Right renal pelvis (tissue), 4 donors: ENCODE measurements around the gene HLA-DMA. TPM values are rescaled to one million over a fixed set of nuclear protein-coding genes. Genes with fewer than 3 reads are reported as not detected.

Experiments
- DNase-seq, 4 donors: peaks; one replicate each; pipeline ENCODE4 v3.0.0-alpha.2; 2013; ENCODE audit warnings: low read depth in 4 of 4, low spot score in 3 of 4, missing footprints in 1 of 4
- polyA plus RNA-seq, 4 donors: library from polyadenylated mRNA; unstranded; fragments of 120-200 nt; gene quantifications; one replicate each; pipeline ENCODE4 v1.2.1, GENCODE V29; 2013; ENCODE audit not compliant: insufficient read length in 4 of 4

The HLA-DMA gene
- polyA plus RNA-seq, 4 donors: 15.9 to 19.1 (median 17.2) TPM

DNA sequence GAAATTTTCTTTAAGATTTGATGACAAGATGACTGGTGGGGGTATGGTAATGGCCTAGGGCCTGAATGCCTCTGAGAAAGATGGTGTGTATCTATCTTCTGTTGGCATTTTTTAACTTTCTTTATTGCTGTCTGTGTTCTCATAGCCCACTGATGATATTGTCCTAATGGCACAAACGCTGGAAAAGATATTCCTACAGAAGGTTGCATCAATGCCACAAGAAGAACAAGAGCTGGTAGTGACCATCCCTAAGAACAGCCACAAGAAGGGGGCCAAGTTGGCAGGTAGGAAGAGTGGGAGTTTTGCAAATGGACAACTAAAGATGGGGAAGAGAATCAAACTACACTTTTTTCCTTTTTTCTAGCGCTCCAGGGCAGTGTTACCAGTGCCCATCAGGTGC lies 23.0 kb upstream of the HLA-DMA start:
- DNase-seq: no peak

DNA sequence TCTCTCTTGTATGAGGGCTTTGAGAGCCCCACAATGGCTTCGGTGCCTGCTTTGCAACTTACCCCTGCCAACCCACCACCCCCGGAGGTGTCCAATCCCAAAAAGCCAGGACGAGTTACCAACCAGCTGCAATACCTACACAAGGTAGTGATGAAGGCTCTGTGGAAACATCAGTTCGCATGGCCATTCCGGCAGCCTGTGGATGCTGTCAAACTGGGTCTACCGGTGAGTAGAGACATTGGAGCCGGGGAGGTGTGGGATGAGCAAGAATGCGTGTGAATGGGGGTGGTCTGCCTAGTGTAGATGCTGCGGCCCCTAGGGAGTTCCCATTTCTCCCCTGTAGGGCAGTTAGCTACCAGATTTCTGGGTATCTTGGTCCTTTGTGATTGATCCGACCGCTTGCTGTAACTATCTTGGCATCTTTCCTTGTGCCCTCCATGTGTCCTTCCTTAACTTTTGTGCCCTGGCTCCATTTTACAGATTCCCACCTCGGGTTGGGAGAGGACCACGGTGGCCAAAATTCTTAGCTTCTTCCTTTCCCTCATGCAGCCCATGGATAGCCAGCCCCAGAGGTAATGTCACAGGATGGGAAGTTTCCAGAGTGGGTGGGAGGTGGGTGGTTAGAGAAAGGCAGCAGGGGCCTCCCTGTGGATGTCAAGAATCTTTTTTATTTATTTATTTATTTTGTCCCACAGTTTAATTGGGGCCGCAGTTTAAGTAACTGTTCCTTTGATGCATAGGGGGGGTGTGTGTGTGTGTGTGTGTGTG lies 21.8 kb upstream of the HLA-DMA start:
- DNase-seq: no peak

DNA sequence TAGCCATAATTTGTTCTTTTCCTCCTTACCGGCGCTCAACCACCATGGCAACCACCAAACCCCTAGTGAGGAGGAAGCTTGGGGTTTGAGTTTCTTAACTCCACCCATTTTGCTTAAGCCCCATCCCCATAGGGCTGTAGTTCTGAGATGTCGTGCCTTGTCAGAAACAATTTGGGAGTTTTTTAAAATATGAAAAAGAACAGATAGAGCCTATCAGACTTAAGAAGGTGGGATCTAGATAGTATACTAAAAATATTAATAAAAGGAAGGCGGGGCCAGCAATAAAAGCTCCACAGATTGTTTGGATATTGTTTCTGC lies 21.1 kb upstream of the HLA-DMA start:
- DNase-seq: no peak

DNA sequence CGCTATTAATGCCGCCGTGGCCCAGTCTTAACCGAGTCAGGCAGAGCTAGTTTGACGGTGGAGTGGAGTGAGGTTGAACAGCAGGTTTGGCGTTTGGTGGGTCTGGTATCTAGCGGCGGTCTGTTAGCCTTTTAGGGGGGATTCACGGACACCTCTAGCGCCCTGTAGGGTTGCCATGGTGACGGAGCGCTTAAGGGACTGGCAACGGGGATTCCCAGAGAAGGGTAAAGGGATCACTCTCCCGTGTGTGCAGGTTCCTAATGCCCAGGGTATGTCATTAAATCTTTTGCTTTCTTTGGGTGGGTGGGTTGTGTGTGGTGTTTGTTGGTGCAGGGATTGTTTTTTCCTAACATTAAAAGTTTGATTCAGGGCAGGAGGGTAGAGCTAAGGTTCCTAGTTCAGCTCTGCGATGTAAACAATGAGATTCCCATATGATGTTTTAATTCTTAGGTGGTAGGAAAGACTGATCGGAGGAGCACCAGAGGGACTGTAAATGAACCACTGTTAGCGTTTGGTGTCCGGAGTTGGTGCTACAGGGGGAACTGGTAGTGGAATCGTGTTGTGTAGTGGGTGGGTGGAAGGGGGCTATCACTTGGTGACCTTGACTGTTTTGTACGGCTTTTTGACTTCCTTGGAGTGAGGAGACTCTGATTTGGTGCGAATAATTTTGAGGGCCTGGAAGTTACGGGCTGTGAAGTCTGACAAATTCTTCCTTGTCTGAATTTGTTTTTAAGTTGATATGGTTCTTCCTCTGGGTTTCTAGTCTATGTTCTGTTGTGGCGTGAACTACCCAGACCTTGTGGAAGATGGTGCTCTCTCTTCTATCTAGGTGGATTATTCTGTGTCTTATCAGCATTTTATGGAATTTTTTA lies 20.5 kb upstream of the HLA-DMA start:
- DNase-seq: peak in 1 of 4 donors; percentile 37

DNA sequence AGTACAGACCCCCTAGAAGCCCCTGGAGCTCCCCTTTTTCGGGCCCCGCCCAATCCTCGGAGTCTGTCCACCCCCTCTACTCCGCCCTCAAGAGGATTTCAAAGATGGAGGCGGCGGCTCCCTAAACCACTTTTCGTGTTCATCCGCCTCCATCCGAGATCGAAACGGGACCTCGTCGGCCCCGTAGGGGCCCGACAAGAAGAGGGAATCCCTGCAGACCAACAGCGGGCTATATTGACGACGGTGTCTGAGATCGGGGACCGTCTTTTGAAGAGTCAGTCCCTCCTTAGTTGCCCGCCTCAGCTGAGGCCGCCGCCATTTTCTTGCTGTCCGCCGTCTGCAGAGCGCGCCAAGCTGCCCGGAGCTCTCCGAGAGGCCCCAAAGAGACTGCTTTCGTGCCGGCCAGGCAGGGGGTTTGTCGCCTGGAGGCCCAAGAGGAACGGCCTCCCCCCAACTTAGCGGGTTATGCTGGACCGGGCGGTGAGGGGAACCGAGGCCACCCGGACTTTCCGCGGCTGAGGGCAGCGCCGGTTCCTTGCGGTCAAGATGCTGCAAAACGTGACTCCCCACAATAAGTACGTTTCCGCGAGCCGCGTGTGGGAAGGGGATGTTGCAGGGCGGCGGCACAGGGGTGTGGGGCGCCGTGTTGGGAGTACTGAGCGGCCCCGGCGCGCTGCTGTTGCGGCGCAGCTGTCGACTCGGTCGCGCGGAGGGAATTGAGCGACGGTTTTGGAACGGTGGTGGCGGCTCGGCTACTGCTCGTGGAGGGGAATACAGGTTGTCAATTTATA lies 19.7 kb upstream of the HLA-DMA start:
- DNase-seq: no peak

DNA sequence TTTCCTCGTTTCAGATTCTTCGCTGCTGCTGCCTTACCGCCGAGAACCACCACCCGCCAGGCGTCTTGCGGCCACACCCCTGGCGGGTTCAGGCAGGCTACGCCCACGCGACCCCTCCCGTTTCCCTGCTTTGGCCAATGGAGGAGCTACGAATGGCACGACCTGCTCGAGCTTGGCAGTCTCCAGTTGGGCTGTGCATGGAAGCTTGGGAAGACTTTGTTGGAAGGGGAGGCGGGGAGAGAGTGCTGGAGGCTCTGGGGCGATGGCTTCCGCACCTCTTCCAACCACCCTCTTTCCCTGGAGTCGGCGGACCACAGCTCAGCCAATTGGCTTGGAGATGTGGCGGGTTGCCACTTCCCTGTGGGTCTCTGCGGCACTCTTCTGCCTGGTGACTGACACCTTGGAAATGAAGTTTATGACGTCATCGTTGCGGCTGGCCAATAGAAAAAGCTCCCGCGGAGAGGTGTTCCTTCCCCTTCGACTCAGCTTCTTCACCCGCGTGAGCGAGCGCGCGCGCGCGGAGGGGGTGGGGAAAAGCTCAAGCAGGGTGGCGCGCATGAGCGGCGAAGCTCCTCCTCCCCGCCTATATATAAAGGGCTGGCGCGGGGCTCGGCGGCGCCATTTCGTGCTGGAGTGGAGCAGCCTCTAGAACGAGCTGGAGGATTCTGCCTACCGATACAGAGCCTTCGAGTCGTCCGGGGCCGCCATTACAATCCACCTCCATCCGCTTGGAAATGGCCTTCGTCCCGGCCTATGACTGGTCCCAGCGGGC lies 18.9 kb upstream of the HLA-DMA start:
- peak; percentile 99 to 100 (median 100) for DNase-seq

DNA sequence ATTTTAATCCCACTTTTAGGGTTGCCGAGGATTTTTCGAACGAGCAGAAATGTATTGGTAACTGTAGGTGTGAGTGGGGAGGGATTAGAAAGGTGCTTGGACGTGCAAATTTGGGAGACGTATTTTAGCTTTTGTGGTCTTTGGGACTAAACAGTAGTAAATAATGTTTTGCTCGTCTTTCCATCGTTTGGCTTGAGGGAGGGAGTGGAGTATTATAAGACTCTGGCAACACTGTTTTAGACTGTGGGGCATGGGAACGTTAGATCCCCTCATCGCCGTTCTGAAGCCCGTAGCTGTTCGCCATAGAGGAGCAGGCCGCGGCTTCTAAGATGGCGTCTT lies 18.3 kb upstream of the HLA-DMA start:
- no peak for DNase-seq

DNA sequence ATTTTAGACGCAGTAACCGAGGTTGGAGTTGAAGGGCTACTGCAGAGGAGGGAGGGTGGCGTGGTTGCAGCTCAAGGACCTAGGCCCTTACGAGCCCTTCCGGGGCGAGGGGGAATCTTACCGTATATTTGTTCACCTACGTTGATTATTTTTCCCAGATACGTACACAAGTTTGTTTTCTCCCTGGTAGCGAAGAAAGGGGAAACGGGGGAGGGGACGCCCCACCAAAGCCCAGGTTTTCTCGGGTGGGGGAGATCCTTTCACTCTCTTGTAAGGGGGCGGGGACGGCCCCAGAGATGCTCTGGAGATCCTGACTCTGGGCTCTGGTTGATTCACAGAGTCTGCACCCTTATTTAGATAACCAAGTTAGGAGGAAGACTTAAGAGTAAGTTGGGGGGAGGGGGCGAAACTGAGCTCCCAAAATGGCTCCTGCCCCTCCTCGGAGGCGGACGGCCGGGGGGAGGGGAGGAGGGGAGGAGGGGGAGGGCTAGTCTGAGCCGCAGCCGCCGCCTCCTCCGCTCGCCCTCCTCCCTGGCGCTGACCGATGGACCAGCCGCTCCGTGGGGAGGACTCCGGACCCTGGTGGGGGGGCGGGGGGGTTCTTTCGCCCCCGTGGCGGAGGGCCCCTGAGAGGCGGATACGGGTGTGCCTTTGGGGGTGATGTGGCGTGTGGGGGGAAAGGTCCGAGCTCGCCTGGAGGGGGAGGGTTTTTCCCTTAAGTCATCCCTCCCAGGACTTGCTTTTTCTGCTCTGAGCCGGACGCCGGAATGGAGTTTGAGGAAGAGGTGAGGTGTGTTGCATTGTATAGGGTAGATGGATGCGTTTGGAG lies 17.7 kb upstream of the HLA-DMA start:
- peak; percentile 66 to 82 (median 81) for DNase-seq

DNA sequence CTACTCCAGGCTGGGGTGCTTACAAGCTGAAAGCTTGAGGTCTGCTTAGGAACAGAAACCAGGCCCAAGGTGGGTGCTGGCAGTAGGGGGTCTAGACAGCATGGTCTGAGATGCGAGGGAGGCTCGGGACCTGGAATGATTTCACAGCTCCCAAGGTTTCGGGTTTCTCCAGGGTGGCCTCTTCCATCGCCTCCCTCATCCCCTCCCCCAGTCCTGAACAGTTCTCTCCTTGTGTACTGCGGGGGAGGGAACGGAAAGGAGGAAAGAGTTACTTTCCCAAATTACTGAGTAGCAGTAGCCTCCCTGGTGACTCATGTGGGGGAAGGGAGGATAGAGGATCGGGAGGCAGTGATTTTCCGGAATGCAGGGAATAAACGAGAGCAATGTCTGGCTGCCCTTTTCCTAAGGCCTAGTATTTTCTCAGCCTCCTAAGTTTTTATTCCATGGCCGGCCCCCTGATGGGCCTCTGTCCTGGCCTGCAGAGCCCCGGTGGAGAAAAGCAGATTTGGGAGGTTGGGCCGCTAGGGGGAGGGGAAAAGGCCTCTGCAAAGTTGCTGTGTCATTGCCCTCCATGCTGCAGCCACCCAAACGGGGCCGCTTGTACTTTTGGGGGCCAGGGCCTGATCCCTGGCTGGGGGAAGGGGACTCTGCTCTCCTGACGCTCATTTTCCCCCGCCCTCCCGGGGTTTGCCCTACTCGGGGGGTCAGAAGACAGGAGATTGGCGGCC lies 17.0 kb upstream of the HLA-DMA start:
- peak; percentile 77 to 92 (median 86) for DNase-seq

DNA sequence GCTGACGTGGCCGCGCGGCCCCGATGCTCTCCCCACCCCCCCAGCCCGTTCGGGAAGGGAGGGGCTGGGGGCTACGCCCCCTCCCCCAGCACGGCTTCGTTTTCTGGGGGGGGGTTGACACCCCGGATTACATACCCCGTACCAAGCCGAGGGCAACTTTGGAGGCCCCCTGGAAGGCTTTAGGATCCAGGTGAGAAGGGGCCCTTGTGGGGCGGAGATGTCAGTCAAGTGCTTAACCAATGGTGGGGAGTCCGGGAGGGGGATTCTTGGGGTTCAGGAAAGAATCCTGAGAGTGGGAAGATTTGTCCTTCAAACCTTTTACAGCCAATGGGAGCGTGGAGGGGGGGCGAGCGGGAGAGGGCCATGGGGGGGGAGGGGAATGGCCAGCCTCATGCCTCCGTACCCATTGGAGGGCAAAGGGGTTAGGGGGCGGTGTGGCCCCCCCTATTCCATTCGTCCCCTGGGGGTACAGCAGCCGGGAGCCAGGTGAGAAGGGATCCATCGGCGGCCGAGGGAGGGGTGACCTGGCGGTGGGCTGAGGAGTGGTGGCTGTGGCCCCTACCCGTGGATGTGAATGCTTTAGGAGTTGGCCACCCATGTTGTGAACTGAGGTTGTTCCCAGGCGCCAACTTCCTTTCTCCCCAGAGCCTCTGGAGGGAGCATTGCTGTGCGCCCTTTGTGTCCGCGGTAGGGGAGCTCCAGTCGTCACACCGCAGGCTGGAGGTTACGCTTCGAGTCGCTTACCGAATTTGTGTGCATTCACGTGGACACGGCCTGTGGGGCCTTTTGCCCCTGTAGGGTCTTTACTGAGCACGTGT lies 16.2 kb upstream of the HLA-DMA start:
- DNase-seq: peak in 2 of 4 donors; percentile 60 to 71

DNA sequence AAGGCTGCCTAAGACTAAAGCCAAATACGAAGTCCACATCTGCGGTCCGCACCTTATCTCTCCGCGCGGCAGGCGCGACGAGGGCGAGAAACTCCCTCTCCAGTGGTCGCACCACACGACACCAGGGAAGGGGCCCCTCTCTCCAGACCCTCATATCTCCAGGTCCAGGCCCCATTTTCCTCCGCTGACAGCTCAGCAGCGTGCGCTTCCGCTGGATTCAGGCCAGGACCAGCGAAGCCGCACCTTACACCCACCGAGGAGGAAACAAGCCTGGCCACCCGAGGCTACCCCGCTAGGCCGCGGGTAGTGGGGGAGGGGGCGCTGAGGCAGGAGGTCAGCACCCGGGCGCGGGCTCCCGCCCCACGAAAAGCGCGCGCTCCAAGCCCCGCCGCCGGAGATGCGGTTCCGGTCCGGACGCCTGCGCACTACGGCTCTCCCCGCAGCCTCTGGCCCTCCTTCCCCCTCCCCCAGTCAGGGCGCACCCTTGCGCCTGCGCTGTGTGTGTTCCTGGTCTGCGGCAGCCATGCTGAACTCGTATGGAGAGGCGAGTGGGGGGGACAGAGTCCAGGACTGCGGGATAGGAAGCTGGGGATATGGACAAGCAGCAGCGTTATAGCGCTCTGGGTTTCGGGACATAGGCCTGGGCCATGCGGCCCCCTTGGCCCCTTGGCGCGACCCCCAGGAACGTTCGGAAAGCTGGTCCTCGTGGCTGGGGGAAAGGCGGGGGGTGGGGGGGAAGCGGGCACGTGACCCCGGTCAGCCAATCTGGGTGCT lies 15.4 kb upstream of the HLA-DMA start, which contains the start of gene BRD2:
Gene BRD2 (plus strand): TSS at position 502 of the 774 bp plus-strand sequence. CDS start 4,305 bp downstream, outside the sequence.
- DNase-seq: peak; percentile 96 to 99 (median 96)

DNA sequence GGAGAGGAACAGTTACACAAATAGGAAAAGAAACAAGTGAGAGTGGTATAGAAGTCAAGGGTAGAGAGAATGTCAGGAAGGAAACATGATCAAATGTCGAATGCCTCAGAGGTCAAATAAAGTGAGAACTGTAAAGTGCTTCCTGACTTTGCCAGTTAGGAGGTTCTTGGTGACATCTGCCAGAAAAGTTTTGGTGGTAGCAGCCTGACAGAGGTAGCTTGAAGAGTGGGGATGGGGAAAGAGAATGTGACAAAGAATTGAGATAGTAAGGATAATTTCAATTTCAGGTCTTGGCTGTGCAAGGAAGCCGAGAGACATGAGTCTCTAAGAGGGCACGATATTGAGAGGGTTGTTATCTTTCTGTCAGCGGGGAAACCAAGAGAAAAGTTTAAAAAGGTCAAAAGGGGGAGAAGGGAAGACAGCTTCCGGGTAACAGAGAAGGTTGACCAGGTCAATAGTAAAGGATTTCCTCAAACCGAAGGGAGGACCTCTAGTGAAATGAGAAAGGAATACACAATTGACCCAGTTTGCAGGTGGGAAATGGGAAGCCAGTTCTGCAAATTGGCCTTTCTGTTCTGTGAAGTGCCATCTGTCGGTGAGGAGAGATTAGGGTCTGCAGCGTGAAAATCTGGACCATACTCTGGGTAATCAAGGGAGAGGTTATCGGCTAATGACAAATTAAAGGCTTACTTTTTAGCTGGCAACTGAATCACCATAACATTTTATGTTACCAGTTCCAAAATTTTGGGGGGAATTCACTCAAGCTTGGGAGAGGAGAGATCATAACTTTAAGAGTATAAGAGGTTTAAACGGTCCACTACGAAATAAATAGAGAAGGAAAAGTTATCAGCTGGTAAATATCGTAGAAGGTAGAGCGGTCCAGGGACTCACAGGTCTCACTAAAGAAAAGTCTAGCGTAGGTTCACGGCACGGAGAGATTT lies 14.5 kb upstream of the HLA-DMA start:
- DNase-seq: peak in 1 of 4 donors; percentile 38

DNA sequence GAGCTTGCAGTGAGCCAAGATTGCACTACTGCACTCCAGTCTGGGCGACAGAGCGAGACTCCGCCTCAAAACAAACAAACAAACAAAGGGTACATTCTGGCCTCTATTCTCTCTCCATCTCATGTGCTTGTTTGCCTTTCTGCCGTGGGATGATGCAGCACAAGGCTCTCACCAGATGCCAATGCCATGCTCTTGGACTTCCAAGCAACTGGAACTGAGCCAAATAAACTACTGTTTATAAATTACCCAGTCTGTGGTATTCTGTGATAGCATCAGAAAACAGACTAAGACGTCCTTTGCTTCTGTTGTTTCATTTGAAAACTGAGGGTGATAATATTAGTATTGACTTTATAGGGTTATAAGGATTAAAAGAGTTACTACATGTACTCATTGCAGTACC lies 11.9 kb upstream of the HLA-DMA start:
- no peak for DNase-seq

DNA sequence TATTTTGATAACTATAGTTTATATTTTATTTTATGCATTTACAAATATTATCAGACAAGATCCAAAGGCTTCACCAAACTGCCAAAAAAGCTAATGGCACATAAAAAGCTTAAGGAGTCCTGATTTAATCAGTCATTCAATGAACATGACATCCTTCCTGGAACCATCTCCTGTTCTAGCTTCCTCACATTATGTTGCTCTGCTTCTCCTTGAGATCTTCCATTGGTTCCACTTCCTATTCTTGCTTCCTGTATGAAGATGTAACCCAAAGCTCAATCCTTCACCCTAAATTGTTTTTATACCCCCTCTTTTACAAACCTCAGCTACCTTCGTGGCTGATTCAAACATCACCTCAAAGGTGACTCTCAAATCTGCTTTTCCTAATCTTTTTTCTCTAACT lies 11.0 kb upstream of the HLA-DMA start:
- DNase-seq: no peak

DNA sequence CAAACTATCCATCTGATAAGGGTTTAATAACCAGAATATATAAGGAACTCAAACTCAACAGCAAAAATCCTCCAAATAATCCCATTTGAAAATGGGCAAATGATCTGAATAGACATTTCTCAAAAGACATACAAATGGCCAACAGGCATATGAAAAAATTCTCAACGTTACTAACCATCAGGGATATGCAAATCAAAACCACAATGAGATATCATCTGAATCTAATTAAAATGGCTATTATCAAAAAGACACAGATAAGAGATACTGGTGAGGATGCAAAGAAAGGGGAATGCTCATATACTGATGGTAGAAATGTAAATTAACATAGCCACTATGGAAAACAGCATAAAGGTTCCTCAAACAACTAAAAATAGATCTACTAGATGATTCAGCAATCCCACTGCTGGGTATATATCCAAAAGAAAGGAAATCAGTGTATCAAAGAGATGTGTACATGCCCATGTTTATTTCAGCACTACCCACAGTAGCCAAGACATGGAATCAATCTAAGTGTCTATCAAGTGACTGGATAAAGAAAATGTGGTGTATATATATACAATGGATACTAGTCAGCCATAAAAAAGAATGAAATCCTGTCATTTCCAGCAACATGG lies 9.4 kb upstream of the HLA-DMA start:
- no peak for DNase-seq

DNA sequence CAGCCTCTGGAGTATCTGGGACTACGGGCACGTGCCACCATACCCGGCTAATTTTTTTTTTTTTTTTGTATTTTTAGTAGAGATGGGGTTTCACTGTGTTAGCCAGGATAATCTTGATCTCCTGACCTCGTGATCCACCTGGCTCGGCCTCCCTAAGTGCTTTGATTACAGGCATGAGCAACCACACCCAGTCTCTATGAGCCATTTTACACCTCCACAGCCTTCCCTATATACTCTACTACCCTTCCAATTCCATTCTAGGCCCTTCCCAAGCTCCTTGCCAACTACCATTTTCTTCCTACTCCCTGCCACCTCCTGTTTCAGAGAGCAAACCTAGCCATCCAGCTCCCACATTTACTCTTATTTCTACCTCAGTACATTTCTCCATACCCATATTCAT lies 7.7 kb upstream of the HLA-DMA start:
- DNase-seq: no peak
